ENCODE results near the gene HTR1E. TPM values are rescaled to one million over a fixed set of nuclear protein-coding genes. Genes with fewer than 3 reads are reported as not detected.

HTR1E gene
- polyA plus RNA-seq, 3 donors from 2014 or later, result not detected

GRCh38 chr6:87012035-87012434 is 74.7 kb downstream of the HTR1E start:
- Mint-ChIP-seq H3K4me1 (no peaks in the 10 kb centered on the region), H3K36me3 (no peaks in the 10 kb centered on the region), H3K4me3 (no peak overlapping the region), H3K9me3 (peaks cover 0 to 9% (median 1%) of the 10 kb centered on the region in 6 donors), H3K27me3 (ENCODE audit: low read depth in 3 of 3) (peaks cover 0 to 8% (median 0%) of the 10 kb centered on the region in 3 donors), H3K27ac (no peak overlapping the region)
- no peak for DNase-seq

- Mint-ChIP-seq H3K9me3 (peaks cover 0 to 9% (median 1%) of the 10 kb centered on the region in 6 donors), H3K36me3 (no peaks in the 10 kb centered on the region), H3K4me1 (no peaks in the 10 kb centered on the region), H3K27me3 (ENCODE audit: low read depth in 3 of 3) (peaks cover 0 to 8% (median 2%) of the 10 kb centered on the region in 3 donors), H3K27ac (no peak overlapping the region), H3K4me3 (no peak overlapping the region)
- DNase-seq, result no peak
Measured at GRCh38 chr6:87012743-87013142, 75.4 kb downstream of the HTR1E start.

GRCh38 chr6:87016772-87017171 is 79.4 kb downstream of the HTR1E start:
- Mint-ChIP-seq H3K27me3 (ENCODE audit: low read depth in 3 of 3) (peaks cover 0 to 9% (median 4%) of the 10 kb centered on the region in 3 donors), H3K36me3 (no peaks in the 10 kb centered on the region), H3K9me3 (peaks cover 0 to 12% (median 2%) of the 10 kb centered on the region in 6 donors), H3K4me1 (no peaks in the 10 kb centered on the region), H3K27ac (no peak overlapping the region), H3K4me3 (no peak overlapping the region)
- no peak for DNase-seq

- H3K4me1 Mint-ChIP-seq, result no peaks in the 10 kb centered on the region
- no peak overlapping the region for H3K27ac Mint-ChIP-seq
- no peaks in the 10 kb centered on the region for H3K36me3 Mint-ChIP-seq
- H3K9me3 Mint-ChIP-seq, result peaks cover 0 to under 1% (median 0%) of the 10 kb centered on the region in 6 donors
- H3K27me3 Mint-ChIP-seq (ENCODE audit: low read depth in 3 of 3), result peaks cover 0 to 12% (median 3%) of the 10 kb centered on the region in 3 donors
- no peak overlapping the region for H3K4me3 Mint-ChIP-seq
- DNase-seq, result no peak
Measured at GRCh38 chr6:87027021-87027420, 89.7 kb downstream of the HTR1E start.

GRCh38 chr6:87029711-87030314 is 92.5 kb downstream of the HTR1E start:
- DNase-seq, result no peak
- no peaks in the 10 kb centered on the region for H3K36me3 Mint-ChIP-seq
- no peaks in the 10 kb centered on the region for H3K4me1 Mint-ChIP-seq
- peaks cover 3 to 12% (median 4%) of the 10 kb centered on the region in 3 donors for H3K27me3 Mint-ChIP-seq (ENCODE audit: low read depth in 3 of 3)
- no peak overlapping the region for H3K4me3 Mint-ChIP-seq
- H3K27ac Mint-ChIP-seq, result no peak overlapping the region
- peaks cover 0 to 2% (median 0%) of the 10 kb centered on the region in 6 donors for H3K9me3 Mint-ChIP-seq

- Mint-ChIP-seq H3K4me1 (no peaks in the 10 kb centered on the region), H3K4me3 (no peak overlapping the region), H3K27me3 (ENCODE audit: low read depth in 3 of 3) (peaks cover 0 to 6% (median 3%) of the 10 kb centered on the region in 3 donors), H3K36me3 (no peaks in the 10 kb centered on the region), H3K27ac (no peak overlapping the region), H3K9me3 (peaks cover 0 to 2% (median 0%) of the 10 kb centered on the region in 6 donors)
- DNase-seq, result no peak
Measured at GRCh38 chr6:87040729-87041128, 103.4 kb downstream of the HTR1E start.

GRCh38 chr6:87045521-87046075 is 108.3 kb downstream of the HTR1E start:
- no peak for DNase-seq
- Mint-ChIP-seq H3K9me3 (no peaks in the 10 kb centered on the region), H3K4me3 (no peak overlapping the region), H3K4me1 (no peaks in the 10 kb centered on the region), H3K36me3 (no peaks in the 10 kb centered on the region), H3K27ac (no peak overlapping the region), H3K27me3 (ENCODE audit: low read depth in 3 of 3) (peaks cover 3 to 5% (median 3%) of the 10 kb centered on the region in 3 donors)

GRCh38 chr6:87049779-87050178 is 112.5 kb downstream of the HTR1E start:
- Mint-ChIP-seq H3K36me3 (no peaks in the 10 kb centered on the region), H3K4me3 (no peak overlapping the region), H3K27me3 (ENCODE audit: low read depth in 3 of 3) (peaks cover 1 to 5% (median 3%) of the 10 kb centered on the region in 3 donors), H3K4me1 (no peaks in the 10 kb centered on the region), H3K27ac (no peak overlapping the region), H3K9me3 (peaks cover 0 to 2% (median 0%) of the 10 kb centered on the region in 6 donors)
- no peak for DNase-seq

- no peak overlapping the region for H3K4me3 Mint-ChIP-seq
- H3K36me3 Mint-ChIP-seq, result no peaks in the 10 kb centered on the region
- no peak overlapping the region for H3K27ac Mint-ChIP-seq
- H3K4me1 Mint-ChIP-seq, result no peaks in the 10 kb centered on the region
- no peak for DNase-seq
- H3K27me3 Mint-ChIP-seq (ENCODE audit: low read depth in 3 of 3), result peaks cover 0 to 3% (median 3%) of the 10 kb centered on the region in 3 donors
- peaks cover 0 to 2% (median 0%) of the 10 kb centered on the region in 6 donors for H3K9me3 Mint-ChIP-seq
Measured at GRCh38 chr6:87053312-87053711, 116.0 kb downstream of the HTR1E start.

- no peak for DNase-seq
- Mint-ChIP-seq H3K27ac (no peak overlapping the region), H3K4me1 (no peaks in the 10 kb centered on the region), H3K27me3 (ENCODE audit: low read depth in 3 of 3) (peaks cover 0 to 3% (median under 1%) of the 10 kb centered on the region in 3 donors), H3K4me3 (no peak overlapping the region), H3K9me3 (peaks cover 0 to 2% (median 0%) of the 10 kb centered on the region in 6 donors), H3K36me3 (no peaks in the 10 kb centered on the region)
Measured at GRCh38 chr6:87054143-87054833, 117.0 kb downstream of the HTR1E start.

- H3K4me1 Mint-ChIP-seq, result no peaks in the 10 kb centered on the region
- H3K36me3 Mint-ChIP-seq, result no peaks in the 10 kb centered on the region
- no peak overlapping the region for H3K27ac Mint-ChIP-seq
- peaks cover 0 to 1% (median 0%) of the 10 kb centered on the region in 6 donors for H3K9me3 Mint-ChIP-seq
- H3K27me3 Mint-ChIP-seq (ENCODE audit: low read depth in 3 of 3), result peaks cover under 1 to 7% (median 2%) of the 10 kb centered on the region in 3 donors
- DNase-seq, result no peak
- H3K4me3 Mint-ChIP-seq, result no peak overlapping the region
Measured at GRCh38 chr6:87059943-87060342, 122.6 kb downstream of the HTR1E start.

- H3K4me3 Mint-ChIP-seq, result no peak overlapping the region
- H3K27me3 Mint-ChIP-seq (ENCODE audit: low read depth in 3 of 3), result peaks cover 0 to 11% (median 5%) of the 10 kb centered on the region in 3 donors
- no peaks in the 10 kb centered on the region for H3K4me1 Mint-ChIP-seq
- DNase-seq, result no peak
- H3K27ac Mint-ChIP-seq, result no peak overlapping the region
- no peaks in the 10 kb centered on the region for H3K9me3 Mint-ChIP-seq
- H3K36me3 Mint-ChIP-seq, result no peaks in the 10 kb centered on the region
Measured at GRCh38 chr6:87065117-87065516, 127.8 kb downstream of the HTR1E start.
